Measurements from ENCODE around the gene POLD3.

Gene POLD3

DNA sequence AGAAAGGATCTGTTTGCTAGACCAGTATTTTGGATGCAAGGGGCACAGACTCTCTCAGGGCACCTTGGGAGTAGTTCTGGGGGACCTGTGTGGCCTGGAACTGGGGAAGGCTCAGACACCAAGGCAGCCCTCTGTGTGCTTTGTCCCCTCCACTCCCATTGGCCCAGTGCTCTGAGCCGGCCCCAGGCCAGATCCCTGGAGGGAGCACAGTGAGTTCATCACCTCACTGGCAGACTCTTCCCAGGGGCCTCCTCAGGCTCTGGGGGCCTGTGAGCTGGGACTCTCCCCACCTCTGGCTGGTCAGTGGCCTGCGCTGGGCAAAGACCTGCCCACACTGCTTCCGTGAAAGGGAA is 87.1 kb downstream of the POLD3 start:
- no CpG with 5 or more reads among the region's 3 CpGs for WGBS, 2 donors (ENCODE audit: extremely low coverage in 2 of 2, insufficient read length in 2 of 2, insufficient replicate concordance in 1 of 2)
- no peak overlapping the region for H2BK15ac ChIP-seq (ENCODE audit: low read length)
- DNase-seq (ENCODE audit: low spot score): no peak
- no peak overlapping the region for H3K27ac ChIP-seq (replicated peaks; ENCODE audit: low read length)
- H3K4me3 ChIP-seq (ENCODE audit: low read length in 2 of 2): no peak overlapping the region
- H3K4me2 ChIP-seq (ENCODE audit: insufficient read depth, low read length, poor library complexity, severe bottlenecking): no peak overlapping the region
- H2AFZ ChIP-seq (ENCODE audit: low read length): no peak overlapping the region
- H3K23ac ChIP-seq (ENCODE audit: low read depth, low read length, poor library complexity): no peak overlapping the region
- H3K4me1 ChIP-seq (ENCODE audit: control insufficient read depth in 2 of 2, insufficient read depth in 1 of 2, low read depth in 1 of 2, low read length in 2 of 2): no peaks in the 10 kb centered on the region
- peaks cover 0 to 7% (median 4%) of the 10 kb centered on the region in 3 experiments for H3K27me3 ChIP-seq (ENCODE audit: control insufficient read depth in 3 of 3, insufficient read depth in 3 of 3, low read depth in 1 of 3, low read length in 3 of 3)
- no peak overlapping the region for H2BK12ac ChIP-seq (ENCODE audit: low read length)
- no peak overlapping the region for H2BK5ac ChIP-seq (ENCODE audit: low read length)
- no peak overlapping the region for H2BK120ac ChIP-seq (ENCODE audit: low read depth, low read length)
- H4K8ac ChIP-seq (ENCODE audit: low read depth, low read length): peak overlapping the region; percentile 24
- H3K9me3 ChIP-seq (replicated peaks in 1 of 2; ENCODE audit: control insufficient read depth in 2 of 2, insufficient read depth in 1 of 2, low read depth in 1 of 2, low read length in 2 of 2): no peaks in the 10 kb centered on the region
- H3K14ac ChIP-seq (ENCODE audit: low read length): no peak overlapping the region
- H3K79me1 ChIP-seq (ENCODE audit: low read depth, low read length): no peaks in the 10 kb centered on the region
- no peaks in the 10 kb centered on the region for H3K36me3 ChIP-seq (replicated peaks in 1 of 2; ENCODE audit: control insufficient read depth in 2 of 2, insufficient read depth in 2 of 2, low read length in 2 of 2)
- no peak overlapping the region for H4K91ac ChIP-seq (ENCODE audit: low read depth, low read length, poor library complexity)
- H3K18ac ChIP-seq (ENCODE audit: low read length): no peak overlapping the region
- no peak overlapping the region for H3K4ac ChIP-seq (ENCODE audit: low read length)
- no peak overlapping the region for H3K9ac ChIP-seq (ENCODE audit: low read depth, low read length, poor library complexity)
- H2AK5ac ChIP-seq (ENCODE audit: low read depth, low read length): no peak overlapping the region

DNA sequence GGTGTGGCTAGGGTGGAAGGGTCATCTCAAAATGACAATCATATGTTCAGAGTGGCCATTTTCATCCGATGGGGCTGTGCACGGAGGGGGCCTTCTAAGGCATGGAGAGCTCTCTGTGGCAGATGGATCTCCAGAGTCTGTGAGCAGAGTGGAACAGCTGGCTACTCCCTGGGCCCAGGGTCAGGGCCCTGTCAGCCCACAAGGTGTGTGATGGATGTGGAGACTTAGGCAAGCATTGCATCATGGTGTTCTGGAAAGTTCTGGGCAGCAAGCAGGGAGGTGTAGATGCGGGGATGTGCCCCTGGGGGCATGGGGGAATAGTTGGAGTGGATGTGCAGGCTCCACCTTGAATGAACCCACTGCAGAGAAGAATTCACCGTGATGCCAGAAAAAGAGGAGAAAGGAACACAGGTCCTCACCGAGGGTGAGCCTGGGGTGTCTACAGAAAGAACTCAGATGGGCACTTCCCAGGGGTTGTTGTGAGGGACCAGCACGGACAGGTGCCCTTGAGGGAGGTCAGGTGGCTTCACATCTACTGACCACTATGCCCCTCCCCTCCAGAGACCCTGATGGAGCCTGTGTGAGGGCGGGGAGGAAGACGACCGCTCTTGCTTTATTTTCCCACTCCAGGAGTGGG is 87.8 kb downstream of the POLD3 start:
- H3K4ac ChIP-seq (ENCODE audit: low read length): no peak overlapping the region
- no peaks in the 10 kb centered on the region for H3K9me3 ChIP-seq (replicated peaks in 1 of 2; ENCODE audit: control insufficient read depth in 2 of 2, insufficient read depth in 1 of 2, low read depth in 1 of 2, low read length in 2 of 2)
- H2AK5ac ChIP-seq (ENCODE audit: low read depth, low read length): peak overlapping the region; percentile 73
- no peaks in the 10 kb centered on the region for H3K4me1 ChIP-seq (ENCODE audit: control insufficient read depth in 2 of 2, insufficient read depth in 1 of 2, low read depth in 1 of 2, low read length in 2 of 2)
- H3K27ac ChIP-seq (replicated peaks; ENCODE audit: low read length): no peak overlapping the region
- H2AFZ ChIP-seq (ENCODE audit: low read length): no peak overlapping the region
- no peak for DNase-seq (ENCODE audit: low spot score)
- no peak overlapping the region for H3K23ac ChIP-seq (ENCODE audit: low read depth, low read length, poor library complexity)
- H4K91ac ChIP-seq (ENCODE audit: low read depth, low read length, poor library complexity): peak overlapping the region; percentile 34
- H3K27me3 ChIP-seq (ENCODE audit: control insufficient read depth in 3 of 3, insufficient read depth in 3 of 3, low read depth in 1 of 3, low read length in 3 of 3): peaks cover 0 to 7% (median 4%) of the 10 kb centered on the region in 3 experiments
- H2BK120ac ChIP-seq (ENCODE audit: low read depth, low read length): no peak overlapping the region
- peak overlapping the region; percentile 7 for H3K9ac ChIP-seq (ENCODE audit: low read depth, low read length, poor library complexity)
- H2BK12ac ChIP-seq (ENCODE audit: low read length): no peak overlapping the region
- H3K14ac ChIP-seq (ENCODE audit: low read length): no peak overlapping the region
- no peak overlapping the region for H3K4me3 ChIP-seq (ENCODE audit: low read length in 2 of 2)
- no peaks in the 10 kb centered on the region for H3K79me1 ChIP-seq (ENCODE audit: low read depth, low read length)
- no peak overlapping the region for H3K4me2 ChIP-seq (ENCODE audit: insufficient read depth, low read length, poor library complexity, severe bottlenecking)
- WGBS, 2 donors (ENCODE audit: extremely low coverage in 2 of 2, insufficient read length in 2 of 2, insufficient replicate concordance in 1 of 2): no CpG with 5 or more reads among the region's 9 CpGs
- H3K36me3 ChIP-seq (replicated peaks in 1 of 2; ENCODE audit: control insufficient read depth in 2 of 2, insufficient read depth in 2 of 2, low read length in 2 of 2): no peaks in the 10 kb centered on the region
- H2BK5ac ChIP-seq (ENCODE audit: low read length): no peak overlapping the region
- peak overlapping the region; percentile 24 for H4K8ac ChIP-seq (ENCODE audit: low read depth, low read length)
- H3K18ac ChIP-seq (ENCODE audit: low read length): no peak overlapping the region
- H2BK15ac ChIP-seq (ENCODE audit: low read length): no peak overlapping the region

DNA sequence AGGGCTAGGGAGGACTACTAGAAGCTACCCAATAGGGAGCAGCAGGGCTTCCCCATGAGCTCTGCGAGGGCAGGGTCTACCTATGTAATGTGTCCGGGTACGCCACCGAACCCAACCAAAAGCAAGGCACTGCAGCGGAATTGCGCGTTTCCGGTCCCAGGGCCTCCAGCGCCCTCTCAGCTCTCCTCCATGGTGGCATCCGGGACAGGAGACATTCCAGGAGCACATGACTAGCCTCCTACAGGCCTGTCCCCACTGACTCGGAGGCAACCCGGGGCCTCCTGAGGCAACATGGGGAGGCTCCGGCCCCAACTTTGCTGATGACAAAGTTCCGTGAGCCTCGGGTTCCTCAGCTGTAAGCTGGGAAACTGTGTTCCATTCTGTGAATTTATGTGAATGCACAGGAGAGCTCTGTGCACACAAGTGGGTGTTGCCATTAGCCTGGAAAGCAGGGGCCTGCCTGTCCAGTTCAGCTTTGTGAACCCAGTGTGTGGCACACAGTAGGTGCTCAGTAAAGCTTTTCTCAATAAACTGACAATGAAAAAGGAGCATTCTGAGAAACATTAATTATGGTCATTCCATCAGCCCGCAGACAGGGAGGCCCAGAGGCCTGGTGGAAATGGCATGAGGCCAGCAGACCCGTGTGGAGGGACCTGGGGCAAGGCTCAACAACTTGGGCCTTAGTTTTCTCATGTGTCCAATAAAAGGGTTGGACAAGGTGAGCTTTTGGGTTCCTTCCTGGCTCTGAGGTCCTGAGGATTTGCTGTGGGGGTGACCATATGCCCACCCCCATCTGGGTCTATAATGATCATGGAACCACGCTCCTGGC is 88.5 kb downstream of the POLD3 start:
- no peak overlapping the region for H3K4me2 ChIP-seq (ENCODE audit: insufficient read depth, low read length, poor library complexity, severe bottlenecking)
- H2BK15ac ChIP-seq (ENCODE audit: low read length): no peak overlapping the region
- H3K4ac ChIP-seq (ENCODE audit: low read length): no peak overlapping the region
- no peak overlapping the region for H4K91ac ChIP-seq (ENCODE audit: low read depth, low read length, poor library complexity)
- no peak overlapping the region for H3K18ac ChIP-seq (ENCODE audit: low read length)
- no peaks in the 10 kb centered on the region for H3K79me1 ChIP-seq (ENCODE audit: low read depth, low read length)
- H3K9ac ChIP-seq (ENCODE audit: low read depth, low read length, poor library complexity): no peak overlapping the region
- no peak overlapping the region for H3K4me3 ChIP-seq (ENCODE audit: low read length in 2 of 2)
- H3K27me3 ChIP-seq (ENCODE audit: control insufficient read depth in 3 of 3, insufficient read depth in 3 of 3, low read depth in 1 of 3, low read length in 3 of 3): peaks cover 0 to 7% (median 4%) of the 10 kb centered on the region in 3 experiments
- no peaks in the 10 kb centered on the region for H3K4me1 ChIP-seq (ENCODE audit: control insufficient read depth in 2 of 2, insufficient read depth in 1 of 2, low read depth in 1 of 2, low read length in 2 of 2)
- DNase-seq (ENCODE audit: low spot score): no peak
- no peak overlapping the region for H2AFZ ChIP-seq (ENCODE audit: low read length)
- H2BK120ac ChIP-seq (ENCODE audit: low read depth, low read length): no peak overlapping the region
- WGBS, 2 donors (ENCODE audit: extremely low coverage in 2 of 2, insufficient read length in 2 of 2, insufficient replicate concordance in 1 of 2): no CpG with 5 or more reads among the region's 18 CpGs
- no peak overlapping the region for H2BK5ac ChIP-seq (ENCODE audit: low read length)
- no peaks in the 10 kb centered on the region for H3K36me3 ChIP-seq (replicated peaks in 1 of 2; ENCODE audit: control insufficient read depth in 2 of 2, insufficient read depth in 2 of 2, low read length in 2 of 2)
- H2BK12ac ChIP-seq (ENCODE audit: low read length): peak overlapping the region; percentile 43
- peak overlapping the region; percentile 73 for H2AK5ac ChIP-seq (ENCODE audit: low read depth, low read length)
- peaks cover 0 to 3% of the 10 kb centered on the region in 2 donors for H3K9me3 ChIP-seq (replicated peaks in 1 of 2; ENCODE audit: control insufficient read depth in 2 of 2, insufficient read depth in 1 of 2, low read depth in 1 of 2, low read length in 2 of 2)
- H3K27ac ChIP-seq (replicated peaks; ENCODE audit: low read length): no peak overlapping the region
- no peak overlapping the region for H3K14ac ChIP-seq (ENCODE audit: low read length)
- H4K8ac ChIP-seq (ENCODE audit: low read depth, low read length): no peak overlapping the region
- no peak overlapping the region for H3K23ac ChIP-seq (ENCODE audit: low read depth, low read length, poor library complexity)

Data from neuronal stem cell (in vitro differentiated cells).